CD8-positive, alpha-beta memory T cell (primary cell): ENCODE measurements around the gene LMAN1L. TPM values are rescaled to one million over a fixed set of nuclear protein-coding genes. Genes with fewer than 3 reads are reported as not detected.

ENCODE experiments used
- CTCF ChIA-PET: fragments of 350-600 bp; sonication (Branson Sonifier 250); formaldehyde crosslinking; loops from one replicate; lab custom pipeline; 2021; ENCODE audit warnings: antibody characterized with exemption; lab: Charles Lee
- POLR2A ChIA-PET: fragments of 350-600 bp; sonication (Branson Sonifier 250); formaldehyde crosslinking; loops from one replicate; lab custom pipeline; 2021; ENCODE audit warnings: antibody characterized with exemption; lab: Charles Lee
- DNase-seq, 5 donors: peaks; one replicate each; pipeline versions ENCODE4 v3.0.0 to v3.0.0-alpha.2; 2020 to 2022; ENCODE audit warnings: mixed read lengths in 1 of 5
- H3K27ac ChIP-seq: one replicate; pipeline ENCODE4 v1.7.0; 2013; ENCODE audit warnings: low read depth, mild to moderate bottlenecking, low read length, moderate library complexity
- H3K27me3 ChIP-seq: 2 replicates; pipeline ENCODE4 v1.7.0; 2013; ENCODE audit warnings: low read length, mild to moderate bottlenecking; ENCODE audit not compliant: insufficient read depth, poor library complexity, severe bottlenecking
- H3K36me3 ChIP-seq: 2 replicates; pipeline ENCODE4 v1.7.0; 2013; ENCODE audit warnings: mild to moderate bottlenecking, low read length, moderate library complexity; ENCODE audit not compliant: insufficient read depth
- H3K4me1 ChIP-seq: 2 replicates; pipeline ENCODE4 v1.7.0; 2013; ENCODE audit warnings: mild to moderate bottlenecking, low read length, moderate library complexity; ENCODE audit not compliant: insufficient read depth
- H3K4me3 ChIP-seq: 2 replicates; pipeline ENCODE4 v1.7.0; 2013; ENCODE audit warnings: mild to moderate bottlenecking, low read length
- H3K9me3 ChIP-seq: 2 replicates; pipeline ENCODE4 v1.7.0; 2013; ENCODE audit warnings: mild to moderate bottlenecking, low read length
- H3K27ac Mint-ChIP-seq, 8 donors: one replicate each; pipeline ENCODE4 v1.8.0; 2020 to 2021; ENCODE audit warnings: mixed read lengths in 8 of 8, mild to moderate bottlenecking in 6 of 8, inconsistent platforms in 3 of 8, moderate library complexity in 3 of 8
- H3K27me3 Mint-ChIP-seq, 2 donors: one replicate each; pipeline ENCODE4 v1.8.0; 2020 to 2021; ENCODE audit warnings: mixed read lengths in 2 of 2, mild to moderate bottlenecking in 1 of 2, moderate library complexity in 1 of 2
- H3K36me3 Mint-ChIP-seq, 3 donors: one replicate each; pipeline ENCODE4 v1.8.0; 2020 to 2021; ENCODE audit warnings: mixed read lengths in 3 of 3, inconsistent platforms in 1 of 3, mild to moderate bottlenecking in 1 of 3
- H3K4me1 Mint-ChIP-seq, 3 donors: one replicate each; pipeline ENCODE4 v1.8.0; 2020 to 2021; ENCODE audit warnings: mixed read lengths in 3 of 3, inconsistent platforms in 1 of 3, mild to moderate bottlenecking in 1 of 3
- H3K4me3 Mint-ChIP-seq, 7 donors: one replicate each; pipeline ENCODE4 v1.8.0; 2020 to 2021; ENCODE audit warnings: mixed read lengths in 7 of 7, mild to moderate bottlenecking in 6 of 7, moderate library complexity in 4 of 7, inconsistent platforms in 2 of 7
- H3K9me3 Mint-ChIP-seq, 5 donors: one replicate each; pipeline ENCODE4 v1.8.0; 2020 to 2022; ENCODE audit warnings: mixed read lengths in 5 of 5, mild to moderate bottlenecking in 3 of 5, moderate library complexity in 2 of 5, inconsistent platforms in 1 of 5
- polyA plus RNA-seq: library from polyadenylated mRNA; unstranded; fragments of 300-500 nt; fragmentation: Illumina TruSeq; gene quantifications from one replicate; pipeline ENCODE4 v1.2.3, GENCODE V29; 2021
- total RNA-seq, 2 experiments: library from RNA; stranded (reverse); gene quantifications; one replicate each; pipeline ENCODE4 v1.2.3, GENCODE V29; 2021

The LMAN1L gene
- total and polyA plus RNA-seq, 3 experiments from 2014 or later = 0.27 TPM; not detected in 2

DNA sequence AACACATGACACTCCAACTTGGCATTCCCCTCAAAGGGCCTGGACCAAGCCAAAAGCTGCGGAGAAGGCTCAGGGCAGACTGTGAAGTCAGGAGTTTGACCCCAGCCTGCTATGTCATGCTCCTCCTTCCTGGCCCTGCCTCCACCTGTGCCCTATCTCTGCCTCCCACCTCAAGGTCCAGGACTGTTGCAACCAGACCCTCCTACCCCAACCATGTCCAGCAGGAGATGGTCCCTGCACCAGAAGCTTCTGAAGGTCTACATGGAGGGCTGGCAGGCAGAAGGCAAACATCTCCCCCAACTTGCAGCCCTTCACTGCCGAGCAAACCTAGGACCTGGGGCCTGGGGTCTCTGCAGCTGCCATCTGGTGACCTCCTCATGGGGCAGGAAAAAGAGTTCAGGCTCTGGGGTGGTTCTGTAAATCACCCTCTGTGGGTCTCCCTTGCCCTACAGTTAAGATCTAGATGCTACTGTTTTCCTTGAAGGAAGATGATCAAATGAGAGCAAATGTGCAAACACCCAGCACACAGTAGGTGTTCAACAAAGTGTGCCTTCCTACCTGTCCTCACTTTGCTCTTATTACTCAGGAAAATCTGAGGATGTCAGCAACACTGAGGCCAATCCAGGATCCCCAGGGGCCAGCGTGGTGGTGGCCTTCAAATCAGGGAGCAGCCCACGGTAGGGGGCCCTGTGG, 42.3 kb upstream of the LMAN1L start:
- H3K4me3 ChIP-seq = no peak overlapping the region
- Mint-ChIP-seq H3K9me3 (no peaks in the 10 kb centered on the region), H3K36me3 (no peaks in the 10 kb centered on the region)

DNA sequence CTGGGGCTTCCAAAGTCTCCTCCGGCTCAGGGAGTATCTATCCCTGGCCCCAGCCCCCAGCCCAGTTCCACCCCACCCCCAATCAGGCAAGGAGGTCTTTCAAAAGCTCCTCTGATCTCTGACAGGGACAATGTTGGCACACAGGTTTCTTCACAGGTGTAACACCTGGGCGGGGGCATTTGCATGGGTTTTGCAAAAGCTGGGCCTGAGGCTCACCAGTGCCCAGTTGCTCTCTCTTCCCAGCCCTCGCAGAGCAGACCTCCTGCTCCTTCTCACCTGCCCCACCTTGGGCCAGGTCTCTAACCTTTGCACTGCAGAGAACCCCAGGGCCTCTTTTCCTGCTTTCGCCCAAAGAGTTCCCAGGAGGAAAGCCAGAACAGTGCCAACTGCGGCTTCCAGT, 39.3 kb upstream of the LMAN1L start:
- peak overlapping the region in 5 of 8 donors; percentile 29 to 88 (median 58) for H3K27ac Mint-ChIP-seq
- H3K4me3 Mint-ChIP-seq = no peak overlapping the region
- Histone ChIP-seq H3K27ac (no peak overlapping the region), H3K27me3 (no peaks in the 10 kb centered on the region), H3K4me3 (no peak overlapping the region), H3K4me1 (peaks cover 50% of the 10 kb centered on the region), H3K9me3 (no peaks in the 10 kb centered on the region), H3K36me3 (no peaks in the 10 kb centered on the region)
- H3K9me3 Mint-ChIP-seq = no peaks in the 10 kb centered on the region
- H3K36me3 Mint-ChIP-seq = no peaks in the 10 kb centered on the region
- peaks cover 5 to 6% of the 10 kb centered on the region in 2 donors for H3K27me3 Mint-ChIP-seq
- POLR2A ChIA-PET = interaction anchor here (3.0 to 3.2 kb wide), 2 partner anchors 9 to 15 kb away, joined by 17 to 25 read pairs; partner anchors contain the start of gene CSK
- CTCF ChIA-PET = interaction anchor here (0.6 to 18.5 kb wide), 6 partner anchors 8 to 176 kb away, joined by 3 to 1086 read pairs (median 122); partner anchors contain the start of gene CSK
- peaks cover 40 to 65% (median 60%) of the 10 kb centered on the region in 3 donors for H3K4me1 Mint-ChIP-seq
- DNase-seq = no peak

More for the DNA sequence above, 42.3 kb upstream of the LMAN1L start:
- Histone ChIP-seq H3K36me3 (no peaks in the 10 kb centered on the region), H3K4me1 (peaks cover 21% of the 10 kb centered on the region), H3K9me3 (no peaks in the 10 kb centered on the region), H3K27me3 (no peaks in the 10 kb centered on the region), H3K27ac (no peak overlapping the region)
- Mint-ChIP-seq H3K27ac (peak overlapping the region in 2 of 8 donors; percentile 86 to 87), H3K27me3 (peaks cover 5 to 8% of the 10 kb centered on the region in 2 donors), H3K4me3 (no peak overlapping the region), H3K4me1 (peaks cover 15 to 35% (median 31%) of the 10 kb centered on the region in 3 donors)
- ChIA-PET POLR2A (interaction anchor here (1.0 to 3.2 kb wide), 7 partner anchors 12 to 30 kb away, joined by 4 to 25 read pairs (median 15); partner anchors contain the start of gene CSK), CTCF (interaction anchor here (0.8 to 18.5 kb wide), 42 partner anchors 11 to 398 kb away, joined by 3 to 1086 read pairs (median 5); partner anchors contain the start of genes COX5A, CPLX3, CSK and CYP1A1)
- peak in 1 of 5 donors; percentile 39 for DNase-seq

DNA sequence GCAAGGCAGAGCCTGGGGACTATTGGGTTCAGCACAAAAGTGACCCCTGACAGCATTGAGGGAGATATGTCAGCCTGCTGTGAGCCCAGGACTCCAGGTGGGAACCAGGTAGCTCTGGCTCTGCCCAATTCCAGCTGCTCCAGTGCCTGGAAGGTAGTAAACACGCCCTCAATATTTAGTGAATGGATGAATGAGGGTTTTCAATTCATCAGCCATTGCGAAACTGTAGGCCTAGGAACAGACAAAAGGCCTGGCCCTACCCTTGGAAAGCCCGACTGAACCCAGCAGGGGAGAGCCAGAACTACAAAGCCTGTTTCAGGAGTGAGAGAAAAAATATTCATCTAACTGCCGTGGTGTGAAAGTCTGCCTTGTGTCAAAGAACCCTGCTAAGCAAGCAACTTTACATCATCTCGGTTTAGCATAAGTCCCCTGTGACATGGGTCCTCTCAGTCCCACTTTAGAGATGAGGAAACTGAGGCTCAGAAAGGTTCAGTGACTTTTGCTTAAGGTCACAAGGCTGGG, 38.8 kb upstream of the LMAN1L start:
- Mint-ChIP-seq H3K27me3 (peaks cover 2 to 4% of the 10 kb centered on the region in 2 donors), H3K4me1 (peaks cover 42 to 66% (median 62%) of the 10 kb centered on the region in 3 donors)
- no peaks in the 10 kb centered on the region for H3K27me3 ChIP-seq

DNA sequence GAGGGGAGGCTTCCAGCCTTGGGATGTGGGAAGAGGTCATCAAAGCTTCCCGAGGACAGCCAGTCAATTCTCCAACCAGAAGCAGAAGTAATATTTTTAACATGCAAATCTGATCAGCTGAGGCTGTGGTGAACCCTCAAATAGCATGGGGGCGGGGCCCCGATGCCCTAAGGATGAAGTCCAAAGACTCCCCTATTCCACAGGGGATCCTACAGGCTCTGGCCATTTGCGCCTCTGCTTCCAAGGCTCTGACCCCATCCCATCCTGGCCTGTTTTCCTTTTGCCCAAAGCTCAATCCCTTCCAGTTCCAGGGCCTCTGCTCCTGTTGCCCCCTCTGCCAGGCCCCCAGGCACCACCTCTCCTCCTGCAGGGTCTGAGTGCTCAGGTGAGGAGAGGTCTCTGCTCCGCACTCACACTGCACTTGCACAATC, 37.5 kb upstream of the LMAN1L start:
- no peaks in the 10 kb centered on the region for H3K9me3 ChIP-seq
- no peaks in the 10 kb centered on the region for H3K27me3 ChIP-seq
- H3K36me3 ChIP-seq = no peaks in the 10 kb centered on the region
- peaks cover 69% of the 10 kb centered on the region for H3K4me1 ChIP-seq
- Mint-ChIP-seq H3K4me1 (peaks cover 53 to 77% (median 73%) of the 10 kb centered on the region in 3 donors), H3K27me3 (peaks cover 0 to 2% of the 10 kb centered on the region in 2 donors), H3K36me3 (no peaks in the 10 kb centered on the region), H3K9me3 (no peaks in the 10 kb centered on the region), H3K27ac (peak overlapping the region in 7 of 8 donors; percentile 22 to 97 (median 71)), H3K4me3 (no peak overlapping the region)
- no peak overlapping the region for H3K27ac ChIP-seq
- CTCF ChIA-PET = interaction anchor here (1.5 to 18.5 kb wide), 2 partner anchors 9 to 18 kb away, joined by 5 to 1086 read pairs; no protein-coding TSS in a partner anchor
- H3K4me3 ChIP-seq = no peak overlapping the region
- DNase-seq = no peak
- POLR2A ChIA-PET = no interaction called here

More for the DNA sequence above, 38.8 kb upstream of the LMAN1L start:
- Mint-ChIP-seq H3K27ac (peak overlapping the region in 5 of 8 donors; percentile 29 to 88 (median 77)), H3K4me3 (no peak overlapping the region), H3K9me3 (no peaks in the 10 kb centered on the region), H3K36me3 (no peaks in the 10 kb centered on the region)
- no peak overlapping the region for H3K4me3 ChIP-seq
- POLR2A ChIA-PET = interaction anchor here (3.2 kb wide), 1 partner anchor 14 kb away, joined by 17 read pairs; no protein-coding TSS in a partner anchor
- no peak for DNase-seq
- no peak overlapping the region for H3K27ac ChIP-seq
- H3K9me3 ChIP-seq = no peaks in the 10 kb centered on the region
- H3K36me3 ChIP-seq = no peaks in the 10 kb centered on the region
- H3K4me1 ChIP-seq = peaks cover 55% of the 10 kb centered on the region
- CTCF ChIA-PET = interaction anchor here (1.5 to 18.5 kb wide), 2 partner anchors 11 to 20 kb away, joined by 5 to 1086 read pairs; no protein-coding TSS in a partner anchor

DNA sequence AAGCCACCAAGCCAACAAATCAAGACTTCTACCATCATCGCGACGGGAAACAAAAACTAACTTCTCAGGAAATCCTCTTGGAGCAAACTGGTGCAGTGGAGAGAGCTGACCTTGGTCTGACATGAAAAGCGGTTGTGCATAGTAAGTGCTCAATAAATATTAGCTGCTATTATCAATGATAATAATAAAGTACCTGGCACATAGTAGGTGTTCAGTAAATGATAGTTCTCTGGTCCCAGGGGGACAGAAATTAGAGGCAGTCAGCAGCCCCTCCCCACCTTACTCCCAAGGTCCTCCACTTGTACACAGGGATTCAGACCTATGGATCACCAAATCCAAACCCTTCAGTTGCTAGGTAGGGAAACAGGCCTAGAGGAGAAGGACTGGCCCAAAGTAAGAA, 36.7 kb upstream of the LMAN1L start:
- H3K4me3 ChIP-seq = no peak overlapping the region
- Mint-ChIP-seq H3K27me3 (peaks cover 0 to 1% of the 10 kb centered on the region in 2 donors), H3K36me3 (no peaks in the 10 kb centered on the region), H3K27ac (peak overlapping the region in 7 of 8 donors; percentile 71 to 99 (median 97)), H3K9me3 (no peaks in the 10 kb centered on the region), H3K4me3 (peak overlapping the region in 4 of 7 donors; percentile 8 to 85 (median 33)), H3K4me1 (peaks cover 60 to 84% (median 79%) of the 10 kb centered on the region in 3 donors)
- H3K9me3 ChIP-seq = no peaks in the 10 kb centered on the region
- H3K27ac ChIP-seq = no peak overlapping the region
- no peaks in the 10 kb centered on the region for H3K27me3 ChIP-seq
- ChIA-PET CTCF (interaction anchor here (18.5 kb wide), 1 partner anchor 18 kb away, joined by 1086 read pairs; no protein-coding TSS in a partner anchor), POLR2A (interaction anchor here (0.7 to 2.3 kb wide), 3 partner anchors 17 to 124 kb away, joined by 3 to 15 read pairs (median 4); no protein-coding TSS in a partner anchor)
- H3K4me1 ChIP-seq = peaks cover 74% of the 10 kb centered on the region
- no peak for DNase-seq
- H3K36me3 ChIP-seq = no peaks in the 10 kb centered on the region

DNA sequence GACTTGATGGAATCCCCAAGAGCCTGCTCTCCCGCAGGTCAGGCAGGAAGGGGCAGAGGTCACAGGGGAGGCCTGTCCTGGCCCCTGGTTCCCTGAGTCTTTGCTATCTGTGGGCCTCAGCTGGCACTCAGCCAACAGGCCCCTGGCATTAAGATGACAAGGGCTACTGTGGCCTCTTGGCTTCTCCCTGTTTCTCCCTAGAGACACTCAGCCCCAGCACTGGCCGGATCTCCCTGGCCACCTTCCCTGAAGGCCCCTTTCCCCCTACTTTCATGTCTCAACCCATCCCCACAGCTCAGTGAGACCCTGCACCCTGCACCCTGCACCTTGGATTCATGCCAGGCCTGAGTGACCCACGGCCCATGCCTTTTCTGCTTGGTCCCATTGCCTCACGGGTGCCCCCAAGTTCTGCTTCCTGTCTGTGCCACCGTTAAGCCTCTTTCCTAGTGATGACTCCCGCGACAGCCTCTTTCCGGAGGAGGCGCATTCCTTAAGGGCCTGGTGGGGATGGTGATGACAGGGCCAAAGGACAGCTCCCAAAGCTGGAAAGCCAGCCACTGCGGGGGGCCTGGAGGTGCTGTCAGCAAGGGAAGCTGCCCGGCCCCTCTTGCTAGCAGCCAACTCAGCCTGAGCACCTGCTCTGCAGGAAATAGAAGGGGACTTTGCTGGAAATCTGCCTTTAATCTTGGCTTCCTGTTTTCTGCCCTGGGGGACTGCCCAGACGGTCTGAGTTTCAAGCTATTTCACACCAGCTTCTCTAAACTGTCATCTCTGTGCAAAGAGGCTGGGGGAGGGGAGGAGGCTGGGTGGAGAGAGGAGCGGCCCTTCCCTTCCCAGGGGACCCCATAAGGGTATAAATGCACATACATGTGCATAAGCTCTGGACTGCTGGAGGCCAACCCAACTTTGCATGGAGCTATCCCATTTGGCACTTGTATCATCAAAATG, 35.5 kb upstream of the LMAN1L start:
- Histone ChIP-seq H3K27me3 (no peaks in the 10 kb centered on the region), H3K27ac (peak overlapping the region; percentile 22), H3K36me3 (no peaks in the 10 kb centered on the region), H3K4me3 (peak overlapping the region; percentile 36), H3K4me1 (peaks cover 72% of the 10 kb centered on the region), H3K9me3 (no peaks in the 10 kb centered on the region)
- Mint-ChIP-seq H3K27ac (peak overlapping the region; percentile 86 to 99 (median 99)), H3K4me3 (peak overlapping the region; percentile 49 to 89 (median 82)), H3K9me3 (no peaks in the 10 kb centered on the region), H3K4me1 (peaks cover 58 to 79% (median 78%) of the 10 kb centered on the region in 3 donors), H3K27me3 (peaks cover 0 to 1% of the 10 kb centered on the region in 2 donors), H3K36me3 (peaks cover 0 to 4% (median 0%) of the 10 kb centered on the region in 3 donors)
- CTCF ChIA-PET = interaction anchor here (0.9 to 18.5 kb wide), 13 partner anchors 7 to 252 kb away, joined by 3 to 1086 read pairs (median 6); no protein-coding TSS in a partner anchor
- DNase-seq = peak; percentile 39 to 74 (median 71)
- POLR2A ChIA-PET = interaction anchor here (0.7 to 2.3 kb wide), 12 partner anchors 10 to 162 kb away, joined by 3 to 31 read pairs (median 4); partner anchors contain the start of genes CLK3 and FAM219B
